HL-60 (cell line): ENCODE measurements around the gene NDUFAF2.
A peak's percentile ranks its signal among the peaks of the same experiment; 100 is the strongest.

Experiments used
- DNase-seq, 2 experiments: peaks; one replicate each; pipeline ENCODE4 v3.0.0-alpha.2; 2010 to 2020; ENCODE audit warnings: low read depth in 1 of 2, low spot score in 1 of 2
- H3K27ac ChIP-seq: fragments of 250-450 bp; sonication (Bioruptor Pico); replicated peaks from 2 replicates; pipeline ENCODE4 v1.5.1; 2020; ENCODE audit warnings: mild to moderate bottlenecking, moderate library complexity
- H3K27me3 ChIP-seq: fragments of 250-450 bp; sonication (Bioruptor Pico); 2 replicates; pipeline ENCODE4 v1.5.1; 2021; ENCODE audit warnings: mild to moderate bottlenecking, moderate library complexity; ENCODE audit not compliant: insufficient read depth, poor library complexity, severe bottlenecking
- H3K4me3 ChIP-seq: replicated peaks from 2 replicates; pipeline ENCODE4 v1.5.1; 2011; ENCODE audit warnings: mild to moderate bottlenecking, control low read depth, low read length; ENCODE audit not compliant: insufficient read depth
- CTCF ChIP-seq: IDR thresholded peaks from one replicate; pipeline ENCODE4 v1.5.1; 2011; ENCODE audit warnings: low read length, control low read depth, inconsistent platforms; ENCODE audit not compliant: insufficient read depth
- GABPA ChIP-seq: IDR thresholded peaks from 2 replicates; pipeline ENCODE4 v1.6.1; 2012; ENCODE audit warnings: low read depth
- POLR2AphosphoS5 ChIP-seq: IDR thresholded peaks from 2 replicates; pipeline ENCODE4 v1.6.1; 2012; ENCODE audit warnings: low read depth
- REST ChIP-seq: IDR thresholded peaks from 2 replicates; pipeline ENCODE4 v1.6.1; 2012; ENCODE audit warnings: low read depth; ENCODE audit not compliant: insufficient replicate concordance
- SPI1 ChIP-seq: IDR thresholded peaks from 2 replicates; pipeline ENCODE4 v1.6.1; 2012; ENCODE audit warnings: low read depth, mild to moderate bottlenecking, borderline replicate concordance

Gene NDUFAF2

GRCh38 chr5:60959156-60959555, 14.2 kb downstream of the NDUFAF2 start:
- no peak for DNase-seq
- H3K27me3 ChIP-seq: no peaks in the 10 kb centered on the region
- no peak overlapping the region for H3K27ac ChIP-seq
- no peak overlapping the region for H3K4me3 ChIP-seq
- no peak for TF ChIP-seq CTCF
- TF ChIP-seq SPI1: no peak
- no peak for TF ChIP-seq GABPA
- TF ChIP-seq POLR2AphosphoS5: no peak
- no peak for TF ChIP-seq REST

GRCh38 chr5:60960591-60960990, 15.6 kb downstream of the NDUFAF2 start:
- no peak overlapping the region for H3K4me3 ChIP-seq
- TF ChIP-seq POLR2AphosphoS5: no peak
- TF ChIP-seq CTCF: no peak
- TF ChIP-seq REST: no peak
- TF ChIP-seq GABPA: no peak
- TF ChIP-seq SPI1: no peak
- H3K27ac ChIP-seq: no peak overlapping the region
- no peaks in the 10 kb centered on the region for H3K27me3 ChIP-seq
- no peak for DNase-seq

- no peak overlapping the region for H3K27ac ChIP-seq
- peak in 1 of 2 experiments; percentile 19 for DNase-seq
Measured at GRCh38 chr5:60961685-60962084, 16.7 kb downstream of the NDUFAF2 start.

More at GRCh38 chr5:60961685-60962084, 16.7 kb downstream of the NDUFAF2 start:
- Histone ChIP-seq H3K27me3 (no peaks in the 10 kb centered on the region), H3K4me3 (no peak overlapping the region)
- TF ChIP-seq SPI1 (no peak), REST (no peak), GABPA (no peak), POLR2AphosphoS5 (no peak), CTCF (no peak)
